DLD1 (cell line): ENCODE measurements around the gene FERMT3.

Source experiments
- in situ Hi-C: cut with HindIII; loops from 2 replicates; pipeline ENCODE4 v1.10.0; 2017; ENCODE audit warnings: low sequenced_read_pairs

The FERMT3 gene

DNA sequence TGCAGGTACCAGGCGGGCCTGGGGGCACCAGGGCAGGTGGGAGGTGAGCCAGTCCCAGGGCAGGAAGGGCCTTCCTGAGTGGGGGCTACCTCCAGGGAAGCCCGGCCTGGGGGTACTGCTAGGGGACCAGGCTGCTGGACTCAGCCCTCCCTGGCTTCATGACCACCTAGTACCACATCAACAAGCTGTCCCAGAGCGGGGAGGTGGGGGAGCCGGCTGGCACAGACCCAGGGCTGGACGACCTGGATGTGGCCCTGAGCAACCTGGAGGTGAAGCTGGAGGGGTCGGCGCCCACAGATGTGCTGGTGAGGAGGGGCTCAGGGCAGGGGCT is 12.8 kb downstream of the FERMT3 start:
- in situ Hi-C loops = no loop called here

DNA sequence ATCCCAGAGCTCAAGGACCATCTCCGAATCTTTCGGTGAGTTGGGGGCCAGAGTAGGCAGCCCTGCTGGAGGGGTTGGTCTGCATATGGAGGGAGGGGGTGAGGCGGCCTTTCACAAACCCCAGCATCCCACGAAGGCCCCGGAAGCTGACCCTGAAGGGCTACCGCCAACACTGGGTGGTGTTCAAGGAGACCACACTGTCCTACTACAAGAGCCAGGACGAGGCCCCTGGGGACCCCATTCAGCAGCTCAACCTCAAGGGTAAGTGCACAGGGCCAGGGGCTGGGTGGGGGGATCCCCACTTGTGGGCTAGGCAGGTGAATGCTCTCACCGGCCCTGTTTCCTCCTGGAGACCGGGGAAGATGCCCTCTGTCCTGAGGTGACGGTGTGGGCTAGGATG is 13.2 kb downstream of the FERMT3 start:
- in situ Hi-C loops = no loop called here

DNA sequence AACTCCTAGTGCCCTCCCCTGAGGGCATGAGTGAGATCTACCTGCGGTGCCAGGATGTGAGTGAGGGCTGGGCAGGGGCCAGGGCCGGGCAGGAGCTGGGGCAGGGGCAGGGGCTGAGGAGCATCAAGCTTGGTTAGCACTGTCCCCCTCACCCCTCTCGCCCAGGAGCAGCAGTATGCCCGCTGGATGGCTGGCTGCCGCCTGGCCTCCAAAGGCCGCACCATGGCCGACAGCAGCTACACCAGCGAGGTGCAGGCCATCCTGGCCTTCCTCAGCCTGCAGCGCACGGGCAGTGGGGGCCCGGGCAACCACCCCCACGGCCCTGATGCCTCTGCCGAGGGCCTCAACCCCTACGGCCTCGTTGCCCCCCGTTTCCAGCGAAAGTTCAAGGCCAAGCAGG is 13.8 kb downstream of the FERMT3 start:
- in situ Hi-C loops = no loop called here

DNA sequence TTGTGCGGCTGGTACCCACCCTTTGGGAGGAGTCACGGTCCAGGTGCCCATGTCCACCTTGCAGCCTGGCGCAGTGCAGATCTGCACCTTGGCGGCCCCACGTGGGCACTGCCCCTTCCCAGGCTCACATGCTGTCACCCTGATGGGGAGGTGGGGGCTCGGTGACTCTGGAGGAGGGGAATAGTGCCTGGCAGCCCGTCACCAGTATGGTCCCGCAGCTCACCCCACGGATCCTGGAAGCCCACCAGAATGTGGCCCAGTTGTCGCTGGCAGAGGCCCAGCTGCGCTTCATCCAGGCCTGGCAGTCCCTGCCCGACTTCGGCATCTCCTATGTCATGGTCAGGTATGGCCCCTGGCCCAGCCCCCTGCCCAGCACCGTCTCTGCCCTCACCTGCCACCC is 14.3 kb downstream of the FERMT3 start:
- in situ Hi-C loops = no loop called here

DNA sequence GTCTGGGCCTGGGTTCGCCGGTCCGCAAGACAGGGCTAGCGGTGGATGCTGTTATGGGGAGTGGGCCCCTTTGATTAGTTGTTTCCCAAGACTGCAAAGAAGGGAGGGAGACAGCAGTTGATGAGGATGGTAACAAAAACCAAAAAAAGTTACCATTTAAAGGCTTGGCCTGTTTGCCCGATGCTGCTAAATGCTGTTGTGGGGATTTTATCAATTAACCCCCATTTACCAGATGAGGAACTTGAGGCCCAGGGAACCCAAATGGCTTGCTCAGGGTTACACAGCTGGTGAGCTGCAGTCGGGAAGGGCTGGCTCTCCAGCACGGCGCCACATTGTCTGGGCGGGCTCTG is 16.1 kb downstream of the FERMT3 start:
- in situ Hi-C loops = no loop called here

DNA sequence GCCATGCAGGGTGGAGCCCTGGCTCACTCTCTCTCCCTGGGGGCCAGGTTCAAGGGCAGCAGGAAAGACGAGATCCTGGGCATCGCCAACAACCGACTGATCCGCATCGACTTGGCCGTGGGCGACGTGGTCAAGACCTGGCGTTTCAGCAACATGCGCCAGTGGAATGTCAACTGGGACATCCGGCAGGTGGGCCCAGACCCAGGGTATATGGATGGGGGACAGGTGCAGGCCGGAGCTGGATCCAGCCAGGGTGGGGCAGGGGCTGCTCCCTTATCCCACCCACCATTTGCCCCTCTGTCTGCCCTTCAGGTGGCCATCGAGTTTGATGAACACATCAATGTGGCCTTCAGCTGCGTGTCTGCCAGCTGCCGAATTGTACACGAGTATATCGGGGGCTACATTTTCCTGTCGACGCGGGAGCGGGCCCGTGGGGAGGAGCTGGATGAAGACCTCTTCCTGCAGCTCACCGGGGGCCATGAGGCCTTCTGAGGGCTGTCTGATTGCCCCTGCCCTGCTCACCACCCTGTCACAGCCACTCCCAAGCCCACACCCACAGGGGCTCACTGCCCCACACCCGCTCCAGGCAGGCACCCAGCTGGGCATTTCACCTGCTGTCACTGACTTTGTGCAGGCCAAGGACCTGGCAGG is 16.6 kb downstream of the FERMT3 start:
- in situ Hi-C loops = no loop called here

DNA sequence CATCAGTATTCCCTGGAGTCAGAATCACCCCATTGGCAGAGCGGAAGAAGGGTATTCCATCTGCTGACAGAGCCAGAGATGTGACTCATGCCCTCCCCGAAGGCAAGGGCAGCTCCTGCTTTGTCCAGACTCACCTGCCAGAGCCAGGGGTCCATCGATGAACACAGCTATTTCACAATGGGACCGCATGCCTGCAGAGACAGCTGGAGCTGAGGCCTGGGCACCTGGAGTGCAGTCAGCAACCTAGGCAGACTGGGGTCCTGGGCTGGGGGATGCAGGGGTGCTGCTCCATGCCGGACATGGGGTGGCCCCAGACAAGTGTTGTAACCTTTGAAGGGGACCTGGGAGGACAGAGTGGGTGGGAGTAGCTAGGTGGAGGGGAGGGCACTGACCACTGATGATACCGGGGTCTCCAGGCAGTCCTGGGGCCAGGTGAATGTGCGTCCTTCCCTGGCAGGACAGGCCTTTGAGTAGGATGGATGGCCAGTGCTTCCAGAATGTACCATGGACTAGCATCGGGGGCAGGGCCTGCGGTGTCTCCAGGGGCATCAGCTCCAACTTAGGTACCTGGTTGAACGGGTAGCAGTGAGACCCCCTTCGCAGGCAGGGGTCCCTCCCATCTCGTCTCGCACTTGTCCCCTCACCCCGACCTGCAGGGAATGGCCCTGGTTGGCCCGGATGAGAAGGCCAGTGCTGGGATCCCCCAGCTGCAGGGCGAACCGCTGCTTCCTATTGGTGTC is 17.8 kb downstream of the FERMT3 start:
- in situ Hi-C loops = no loop called here

DNA sequence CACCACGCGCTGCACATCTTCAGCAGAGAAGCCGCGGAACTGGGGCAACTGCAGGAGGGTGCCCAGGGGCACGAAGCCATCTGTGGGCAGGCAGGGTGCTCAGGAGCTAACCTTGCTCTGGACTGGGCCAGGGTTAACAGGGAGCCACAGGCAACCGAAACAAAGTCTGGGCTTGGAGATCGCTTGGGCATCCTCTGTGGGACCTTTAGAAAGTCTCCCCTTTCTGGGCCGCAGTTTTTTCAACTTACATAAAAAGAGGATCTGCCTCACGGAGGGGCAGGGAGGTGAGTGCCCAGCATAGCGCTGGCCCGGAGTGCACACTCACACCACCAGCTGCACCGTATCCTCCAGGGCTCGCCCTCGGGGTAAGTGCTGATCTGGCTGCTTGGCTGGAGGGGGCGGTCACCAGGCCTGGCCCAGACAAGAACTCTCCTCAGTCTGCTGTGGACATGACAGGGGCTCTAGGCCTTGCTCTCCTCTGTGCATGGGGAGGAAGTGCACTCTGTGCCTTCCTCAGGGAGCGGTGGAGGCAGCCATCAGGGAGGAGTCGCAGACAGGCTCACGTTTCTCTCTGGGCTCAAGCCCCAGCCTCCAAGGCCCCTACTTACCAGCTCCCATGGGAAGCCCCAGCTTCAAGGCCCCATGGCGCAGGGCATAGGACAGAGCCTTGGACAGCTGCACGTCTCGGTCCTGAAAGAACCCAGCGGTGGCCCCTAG is 18.5 kb downstream of the FERMT3 start:
- in situ Hi-C loops = no loop called here

DNA sequence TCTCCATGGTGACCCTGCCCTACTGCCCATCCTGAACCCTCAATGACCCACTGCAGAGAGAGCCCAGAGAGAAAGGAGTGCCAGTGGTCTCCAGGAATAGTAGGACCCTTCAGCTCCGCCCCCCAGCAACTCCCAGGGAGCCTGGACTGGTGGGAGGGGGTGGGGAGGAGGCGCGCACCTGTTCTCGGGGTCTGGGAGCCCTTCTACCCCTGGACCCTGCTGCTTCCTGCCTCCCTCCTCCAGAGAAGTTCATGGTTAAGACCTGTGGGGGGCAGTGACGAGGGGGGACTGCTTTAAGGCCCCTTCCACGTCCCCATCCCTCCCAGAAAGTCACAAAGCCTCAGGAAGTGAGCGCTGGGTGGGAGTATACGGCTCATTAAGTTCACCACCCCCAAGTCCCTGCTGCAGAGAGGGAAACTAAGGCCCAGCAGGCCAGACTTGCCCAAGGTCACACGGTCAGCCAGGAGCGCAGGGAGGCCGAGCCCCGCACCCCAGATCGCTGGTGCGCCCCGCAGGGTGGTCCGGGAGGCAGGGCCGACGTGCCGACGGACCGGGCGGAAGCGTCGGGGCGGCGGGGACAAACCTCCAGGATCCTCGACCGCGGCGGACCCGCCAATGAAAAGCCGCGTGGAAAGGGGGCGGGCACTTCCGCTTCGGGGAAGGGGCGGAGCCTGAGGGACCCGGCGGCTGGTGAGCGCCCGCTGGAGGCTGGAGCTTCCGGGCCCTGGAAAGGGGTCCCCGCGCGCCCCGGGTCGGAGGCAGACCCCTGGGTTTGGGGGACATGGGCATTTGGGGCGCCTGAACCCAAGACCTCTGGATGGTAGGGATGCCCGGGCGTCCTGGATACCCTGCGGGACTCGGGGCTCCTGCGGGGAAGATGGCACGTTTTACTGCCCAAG is 19.3 kb downstream of the FERMT3 start, which contains the start of the genes NUDT22 and TRPT1:
NUDT22 (plus strand) TSS at position 667 of the 899 bp plus-strand sequence. CDS start 379 bp downstream, outside the sequence.
TRPT1 (minus strand) TSS at position 579 of the 899 bp plus-strand sequence; CDS start at position 253, 326 bp downstream.
- in situ Hi-C loops = no loop called here

DNA sequence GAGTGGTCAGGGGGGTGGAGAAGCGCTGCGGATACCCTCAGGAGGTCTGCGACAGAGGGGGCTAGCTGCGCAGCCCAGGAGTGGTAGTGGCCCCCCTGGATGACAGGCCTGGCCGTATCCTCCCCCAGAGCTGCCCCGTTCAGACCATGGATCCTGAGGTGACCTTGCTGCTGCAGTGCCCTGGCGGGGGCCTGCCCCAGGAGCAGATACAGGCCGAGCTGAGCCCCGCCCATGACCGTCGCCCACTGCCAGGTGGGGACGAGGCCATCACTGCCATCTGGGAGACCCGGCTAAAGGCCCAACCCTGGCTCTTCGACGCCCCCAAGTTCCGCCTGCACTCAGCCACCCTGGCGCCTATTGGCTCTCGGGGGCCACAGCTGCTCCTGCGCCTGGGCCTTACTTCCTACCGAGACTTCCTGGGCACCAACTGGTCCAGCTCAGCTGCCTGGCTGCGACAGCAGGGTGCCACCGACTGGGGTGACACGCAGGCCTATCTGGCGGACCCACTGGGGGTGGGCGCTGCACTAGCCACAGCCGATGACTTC is 20.1 kb downstream of the FERMT3 start:
- in situ Hi-C loops = no loop called here

DNA sequence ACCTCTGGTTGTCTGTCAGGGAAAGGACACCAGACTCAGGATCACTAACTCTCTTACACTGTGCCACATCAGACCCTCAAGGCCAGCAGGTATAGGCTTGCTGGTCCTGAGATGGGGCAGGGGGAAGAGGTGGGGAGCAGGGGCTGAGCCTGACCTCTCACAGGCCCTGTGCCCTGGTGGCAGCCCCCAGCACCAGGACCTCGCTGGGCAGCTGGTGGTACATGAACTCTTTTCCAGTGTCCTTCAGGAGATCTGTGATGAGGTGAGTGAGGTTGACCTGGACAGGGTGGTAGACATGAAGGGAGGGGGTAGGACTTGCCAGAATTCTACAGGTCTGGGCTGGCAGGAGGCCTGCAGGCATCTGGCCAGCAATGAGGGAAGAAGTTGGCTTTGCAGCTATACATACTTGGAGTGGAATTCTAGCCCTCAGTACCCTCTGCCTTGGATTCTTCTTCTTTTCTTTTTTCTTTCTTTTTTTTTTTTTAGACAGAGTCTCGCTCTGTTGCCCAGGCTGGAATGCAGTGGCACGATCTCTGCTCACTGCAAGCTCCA is 21.0 kb downstream of the FERMT3 start:
- in situ Hi-C loops = no loop called here

DNA sequence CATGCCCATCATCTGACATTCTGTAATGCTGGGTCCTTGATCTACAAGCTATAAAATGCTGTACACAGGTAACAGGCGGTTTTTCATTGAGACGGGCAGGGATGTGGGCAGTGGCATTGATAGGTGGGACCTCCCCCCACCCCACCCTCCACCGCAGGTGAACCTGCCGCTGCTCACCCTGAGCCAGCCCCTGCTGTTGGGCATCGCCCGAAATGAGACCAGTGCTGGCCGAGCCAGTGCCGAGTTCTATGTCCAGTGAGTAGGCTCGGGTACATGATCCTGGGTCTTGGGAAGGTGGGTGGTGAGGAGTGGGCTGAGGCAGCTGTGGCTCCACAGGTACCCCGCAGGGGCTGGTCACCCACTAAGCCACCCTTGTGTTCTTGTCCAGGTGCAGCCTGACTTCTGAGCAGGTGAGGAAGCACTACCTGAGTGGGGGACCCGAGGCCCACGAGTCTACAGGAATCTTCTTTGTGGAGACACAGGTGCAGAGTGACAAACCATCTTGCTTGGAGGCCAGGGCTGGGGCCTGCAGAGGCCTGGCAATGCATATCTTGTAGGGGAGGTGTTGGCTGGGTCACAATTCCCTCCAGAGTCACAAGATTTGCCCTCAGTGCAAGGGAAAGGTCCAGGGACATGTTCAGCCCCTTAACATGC is 22.7 kb downstream of the FERMT3 start:
- in situ Hi-C loops = no loop called here

DNA sequence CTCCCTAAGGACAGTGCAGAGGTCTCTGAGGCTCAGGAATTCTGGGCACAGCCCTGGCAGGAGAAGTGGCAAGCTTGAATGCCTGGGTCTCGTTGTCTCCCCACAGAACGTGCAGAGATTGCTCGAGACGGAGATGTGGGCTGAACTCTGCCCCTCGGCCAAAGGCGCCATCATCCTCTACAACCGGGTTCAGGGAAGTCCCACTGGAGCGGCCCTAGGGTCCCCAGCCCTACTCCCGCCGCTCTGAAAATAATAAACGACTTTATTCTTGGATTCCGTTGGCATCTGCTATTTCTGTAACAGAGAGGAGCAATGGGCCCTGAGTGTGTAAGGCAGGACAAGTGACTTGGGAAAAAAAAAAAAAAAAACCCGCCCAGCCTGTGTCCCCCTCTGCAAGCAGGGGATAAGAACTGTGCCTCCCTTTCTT is 23.2 kb downstream of the FERMT3 start:
- in situ Hi-C loops = no loop called here

DNA sequence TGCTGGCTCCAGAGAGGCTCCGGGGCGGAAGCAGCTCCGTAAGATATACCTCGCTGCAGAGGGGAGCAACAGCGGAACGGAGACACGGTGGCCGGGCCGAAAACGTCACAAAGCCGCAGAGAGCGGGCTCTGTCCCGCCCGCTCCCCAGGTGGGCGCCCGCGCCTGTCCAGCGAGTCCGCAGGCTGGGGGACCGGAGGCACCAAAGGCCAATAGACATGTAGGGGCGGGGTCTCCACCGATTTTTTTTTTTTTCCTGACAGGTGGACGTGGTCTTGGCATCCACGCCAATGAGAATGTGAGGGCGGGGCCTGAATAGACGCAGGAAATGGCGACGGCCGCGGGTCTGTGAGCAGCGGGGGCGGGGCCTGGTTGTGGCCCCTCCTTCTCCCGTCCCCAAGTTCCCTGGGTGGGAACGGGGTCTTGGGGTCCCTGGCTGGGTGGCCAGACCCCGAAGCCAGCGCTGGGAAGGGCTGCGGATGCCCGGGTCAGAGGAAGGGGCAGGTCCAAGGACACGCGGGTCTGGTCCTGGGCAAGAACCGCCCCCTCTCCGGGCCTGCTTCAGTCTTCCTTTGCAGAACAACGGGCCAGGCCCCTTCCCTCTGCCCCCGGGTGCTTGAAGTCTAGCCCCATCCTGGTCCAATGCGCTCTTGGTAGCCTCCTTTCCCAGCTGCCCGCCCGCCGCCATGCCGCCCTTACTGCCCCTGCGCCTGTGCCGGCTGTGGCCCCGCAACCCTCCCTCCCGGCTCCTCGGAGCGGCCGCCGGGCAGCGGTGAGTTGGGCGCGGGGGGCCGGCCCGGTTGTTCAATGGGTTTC is 23.9 kb downstream of the FERMT3 start, which contains the start of gene DNAJC4:
DNAJC4 (plus strand) TSS at position 378 of the 814 bp plus-strand sequence; CDS start at position 685, 307 bp downstream.
- in situ Hi-C loops = no loop called here

DNA sequence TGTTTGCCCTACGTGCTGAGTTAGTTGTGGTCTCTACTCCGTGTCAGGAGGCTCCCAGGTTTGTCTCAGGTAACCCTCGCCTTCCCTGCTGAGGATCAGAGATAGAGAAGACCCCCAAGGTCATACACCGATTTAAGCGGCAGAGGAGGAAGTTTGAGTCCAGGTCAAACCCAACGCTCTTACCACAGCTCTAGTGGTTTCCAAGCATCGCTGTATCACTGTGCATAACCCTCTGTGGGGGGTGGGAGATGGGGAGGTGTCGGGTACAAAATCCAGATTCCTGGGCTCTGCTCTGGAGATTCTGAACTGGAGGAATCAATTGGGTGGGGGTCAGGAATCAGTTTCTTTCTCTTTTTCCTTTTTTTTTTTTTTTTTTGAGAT is 24.5 kb downstream of the FERMT3 start:
- in situ Hi-C loops = no loop called here

DNA sequence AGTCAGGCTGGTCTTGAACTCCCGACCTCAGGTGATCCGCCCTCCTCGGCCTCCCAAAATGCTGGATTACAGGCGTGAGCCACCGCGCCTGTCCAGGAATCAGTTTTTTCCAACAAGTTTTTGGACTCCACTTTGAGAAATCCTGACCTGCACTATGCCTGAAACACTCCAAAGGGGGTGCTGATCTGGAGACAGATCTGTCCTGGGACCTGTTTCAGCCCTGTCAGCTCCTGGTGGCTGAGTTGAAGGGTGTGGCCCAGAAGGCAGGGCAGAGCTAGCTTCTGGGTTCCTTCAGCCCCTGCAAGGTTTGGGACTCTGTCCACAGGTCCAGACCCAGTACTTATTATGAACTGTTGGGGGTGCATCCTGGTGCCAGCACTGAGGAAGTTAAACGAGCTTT is 25.0 kb downstream of the FERMT3 start:
- in situ Hi-C loops = no loop called here

DNA sequence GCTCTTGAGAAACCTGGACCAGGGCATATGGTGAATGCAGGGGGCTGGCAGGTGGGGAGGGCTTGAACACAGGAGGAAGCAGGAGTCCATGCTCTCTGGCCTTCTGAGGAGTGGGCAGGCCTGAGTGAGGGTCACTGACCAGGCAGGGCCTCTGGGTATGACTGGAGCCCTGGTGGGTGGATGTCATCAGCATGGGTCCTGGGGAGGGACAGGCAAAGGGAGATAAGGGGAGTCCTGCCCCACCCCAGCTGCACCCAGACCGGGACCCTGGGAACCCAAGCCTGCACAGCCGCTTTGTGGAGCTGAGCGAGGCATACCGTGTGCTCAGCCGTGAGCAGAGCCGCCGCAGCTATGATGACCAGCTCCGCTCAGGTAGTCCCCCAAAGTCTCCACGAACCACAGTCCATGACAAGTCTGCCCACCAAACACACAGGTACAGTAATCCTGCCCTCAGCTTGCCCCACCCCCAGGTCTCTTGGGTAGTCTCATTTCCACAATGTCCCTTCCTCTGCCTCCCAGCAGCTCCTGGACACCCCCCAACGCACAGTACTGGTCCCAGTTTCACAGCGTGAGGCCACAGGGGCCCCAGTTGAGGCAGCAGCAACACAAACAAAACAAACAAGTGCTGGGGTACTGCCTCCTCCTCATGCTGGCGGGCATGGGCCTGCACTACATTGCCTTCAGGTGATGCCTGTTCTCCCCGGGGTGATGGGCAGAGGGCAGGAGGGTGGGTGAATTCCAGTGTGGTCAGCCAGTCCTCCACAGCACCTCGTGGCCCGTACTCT is 25.9 kb downstream of the FERMT3 start:
- in situ Hi-C loops = no loop called here

DNA sequence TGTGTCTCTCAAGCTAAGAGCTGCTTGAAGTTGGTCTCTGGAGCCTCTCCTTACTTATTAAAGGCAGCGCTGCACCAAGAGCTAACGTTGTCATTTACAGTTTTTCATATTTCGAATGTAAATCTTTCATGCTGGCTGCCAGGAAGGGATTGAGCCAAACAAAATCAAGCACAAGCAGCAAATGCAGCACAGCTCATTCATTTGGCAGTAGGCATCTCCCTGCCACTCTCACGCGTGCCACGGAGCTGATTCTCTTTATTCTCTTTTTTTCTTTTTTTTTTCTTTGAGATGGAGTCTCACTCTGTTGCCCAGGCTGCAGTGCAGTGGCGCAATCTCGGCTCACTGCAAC is 26.4 kb downstream of the FERMT3 start:
- in situ Hi-C loops = no loop called here
